Kidney (tissue), 14 donors: Measurements from ENCODE around the gene CCDC116. TPM values are rescaled to one million over a fixed set of nuclear protein-coding genes. Genes with fewer than 3 reads are reported as not detected.
A peak's percentile ranks its signal among the peaks of the same experiment; 100 is the strongest.

ENCODE experiments used
- DNase-seq, 5 donors: peaks; one replicate each; pipeline ENCODE4 v3.0.0-alpha.2; 2013 to 2020
- FAIRE-seq: peaks from 2 replicates; lab custom pipeline; 2012; peaks lifted over from hg19 to GRCh38; lab: Jason Lieb, UNC
- H3K27ac ChIP-seq, 2 donors: one replicate each; pipeline ENCODE4 v1.7.0; 2013; ENCODE audit warnings: low read depth in 2 of 2, low read length in 2 of 2, inconsistent platforms in 1 of 2
- H3K27me3 ChIP-seq: one replicate; pipeline ENCODE4 v1.7.1; 2013; ENCODE audit warnings: low read length, inconsistent platforms; ENCODE audit not compliant: control insufficient read depth, insufficient read depth
- H3K36me3 ChIP-seq, 3 donors: one replicate each; pipeline versions ENCODE4 v1.7.0 to v1.7.1; 2013; ENCODE audit warnings: low read length in 3 of 3, control low read depth in 1 of 3, inconsistent platforms in 1 of 3; ENCODE audit not compliant: insufficient read depth in 3 of 3, control insufficient read depth in 2 of 3
- H3K4me1 ChIP-seq, 3 donors: one replicate each; pipeline versions ENCODE4 v1.7.0 to v1.7.1; 2013; ENCODE audit warnings: low read length in 3 of 3, inconsistent platforms in 1 of 3, low read depth in 1 of 3; ENCODE audit not compliant: control insufficient read depth in 2 of 3, insufficient read depth in 2 of 3
- H3K4me3 ChIP-seq, 3 donors: one replicate each; pipeline versions ENCODE4 v1.7.0 to v1.8.1; 2013; ENCODE audit warnings: low read length in 3 of 3, control low read depth in 1 of 3, inconsistent platforms in 1 of 3
- H3K9ac ChIP-seq, 3 donors: one replicate each; pipeline versions ENCODE4 v1.7.0 to v1.7.1; 2013; ENCODE audit warnings: low read length in 3 of 3, control low read depth in 1 of 3, inconsistent platforms in 1 of 3
- H3K9me3 ChIP-seq, 3 donors: one replicate each; pipeline versions ENCODE4 v1.7.0 to v1.7.1; 2013; ENCODE audit warnings: low read length in 3 of 3, control low read depth in 1 of 3, inconsistent platforms in 1 of 3; ENCODE audit not compliant: control insufficient read depth in 2 of 3, insufficient read depth in 1 of 3
- CTCF ChIP-seq: IDR thresholded peaks from 3 replicates; pipeline ENCODE4 v1.5.1; 2012; ENCODE audit warnings: mild to moderate bottlenecking, moderate library complexity, borderline replicate concordance; ENCODE audit not compliant: insufficient read depth; ENCODE audit errors: extremely low read depth
- intact Hi-C: fragments of 100-400 bp; cut with DNase I; formaldehyde crosslinking; loops from one replicate; pipeline ENCODE4 v1.11.1; 2022
- polyA plus RNA-seq: library from polyadenylated mRNA; stranded (reverse); fragments of 350-450 nt; fragmentation: Illumina TruSeq; extraction: RNeasy Lipid Tissue Mini Kit (QIAGEN cat#74804); gene quantifications from one replicate; pipeline ENCODE4 v1.2.3, GENCODE V29; 2014; ENCODE audit warnings: low read depth, low replicate concordance; ENCODE audit not compliant: insufficient read depth
- total RNA-seq: library from RNA; stranded (reverse); fragmentation: NEBNext Ultra II Directional; extraction: Animal tissue kit (Norgen Biotek cat#: 25700); gene quantifications from one replicate; pipeline ENCODE4 v1.2.1, GENCODE V29; 2021
- donor health status: control.
- donor health status: control.
- donor health status: control.
- donor health status: control.
- donor health status: control.
- donor health status: DM: yes; HTN: yes; CAD: no.
- donor health status: Normal renal cell carcinoma (clear cell type).

The CCDC116 gene
- total and polyA plus RNA-seq, 2 donors from 2014 or later = 0.22 TPM

GRCh38 chr22:21626073-21626734 lies 6.4 kb upstream of the CCDC116 start:
- no peaks in the 10 kb centered on the region for H3K9me3 ChIP-seq
- intact Hi-C loops = no loop called here
- peaks cover 0 to 7% (median 3%) of the 10 kb centered on the region in 3 donors for H3K4me1 ChIP-seq
- H3K9ac ChIP-seq = no peak overlapping the region
- H3K4me3 ChIP-seq = no peak overlapping the region
- H3K27ac ChIP-seq = no peak overlapping the region
- DNase-seq (no peak), FAIRE-seq (no peak)
- H3K27me3 ChIP-seq = no peaks in the 10 kb centered on the region
- TF ChIP-seq CTCF = no peak
- H3K36me3 ChIP-seq = peaks cover 0 to 12% (median 6%) of the 10 kb centered on the region in 3 donors

- intact Hi-C loops = no loop called here
- TF ChIP-seq CTCF = no peak
- no peak overlapping the region for H3K4me3 ChIP-seq
- no peaks in the 10 kb centered on the region for H3K27me3 ChIP-seq
- H3K36me3 ChIP-seq = peaks cover 0 to 12% (median 6%) of the 10 kb centered on the region in 3 donors
- FAIRE-seq (no peak), DNase-seq (no peak)
- H3K9ac ChIP-seq = no peak overlapping the region
- no peak overlapping the region for H3K27ac ChIP-seq
- no peaks in the 10 kb centered on the region for H3K9me3 ChIP-seq
- H3K4me1 ChIP-seq = peaks cover 0 to 7% (median 3%) of the 10 kb centered on the region in 3 donors
These were observed 5.7 kb upstream of the CCDC116 start for GRCh38 chr22:21626735-21627469.

- peaks cover 0 to 5% (median 3%) of the 10 kb centered on the region in 3 donors for H3K4me1 ChIP-seq
- H3K9me3 ChIP-seq = no peaks in the 10 kb centered on the region
- FAIRE-seq = no peak
- intact Hi-C loops = no loop called here
- TF ChIP-seq CTCF = no peak
- peak in 2 of 5 donors; percentile 72 to 84 for DNase-seq
- no peak overlapping the region for H3K27ac ChIP-seq
- peaks cover 0 to 5% (median 0%) of the 10 kb centered on the region in 3 donors for H3K36me3 ChIP-seq
- H3K27me3 ChIP-seq = no peaks in the 10 kb centered on the region
- peak overlapping the region; percentile 64 to 90 (median 82) for H3K4me3 ChIP-seq
- peak overlapping the region in 2 of 3 donors; percentile 67 to 78 for H3K9ac ChIP-seq
These were observed 3.9 kb upstream of the CCDC116 start for GRCh38 chr22:21628386-21629254.
